ENCODE data around the gene PLEKHM2. TPM values are rescaled to one million over a fixed set of nuclear protein-coding genes. Genes with fewer than 3 reads are reported as not detected.

Gene PLEKHM2, protein sequence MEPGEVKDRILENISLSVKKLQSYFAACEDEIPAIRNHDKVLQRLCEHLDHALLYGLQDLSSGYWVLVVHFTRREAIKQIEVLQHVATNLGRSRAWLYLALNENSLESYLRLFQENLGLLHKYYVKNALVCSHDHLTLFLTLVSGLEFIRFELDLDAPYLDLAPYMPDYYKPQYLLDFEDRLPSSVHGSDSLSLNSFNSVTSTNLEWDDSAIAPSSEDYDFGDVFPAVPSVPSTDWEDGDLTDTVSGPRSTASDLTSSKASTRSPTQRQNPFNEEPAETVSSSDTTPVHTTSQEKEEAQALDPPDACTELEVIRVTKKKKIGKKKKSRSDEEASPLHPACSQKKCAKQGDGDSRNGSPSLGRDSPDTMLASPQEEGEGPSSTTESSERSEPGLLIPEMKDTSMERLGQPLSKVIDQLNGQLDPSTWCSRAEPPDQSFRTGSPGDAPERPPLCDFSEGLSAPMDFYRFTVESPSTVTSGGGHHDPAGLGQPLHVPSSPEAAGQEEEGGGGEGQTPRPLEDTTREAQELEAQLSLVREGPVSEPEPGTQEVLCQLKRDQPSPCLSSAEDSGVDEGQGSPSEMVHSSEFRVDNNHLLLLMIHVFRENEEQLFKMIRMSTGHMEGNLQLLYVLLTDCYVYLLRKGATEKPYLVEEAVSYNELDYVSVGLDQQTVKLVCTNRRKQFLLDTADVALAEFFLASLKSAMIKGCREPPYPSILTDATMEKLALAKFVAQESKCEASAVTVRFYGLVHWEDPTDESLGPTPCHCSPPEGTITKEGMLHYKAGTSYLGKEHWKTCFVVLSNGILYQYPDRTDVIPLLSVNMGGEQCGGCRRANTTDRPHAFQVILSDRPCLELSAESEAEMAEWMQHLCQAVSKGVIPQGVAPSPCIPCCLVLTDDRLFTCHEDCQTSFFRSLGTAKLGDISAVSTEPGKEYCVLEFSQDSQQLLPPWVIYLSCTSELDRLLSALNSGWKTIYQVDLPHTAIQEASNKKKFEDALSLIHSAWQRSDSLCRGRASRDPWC
- total RNA-seq: 41.0 TPM

GRCh38 chr1:15684042-15684461 is at the start of gene PLEKHM2:
Gene PLEKHM2, plus strand, starts transcription at chr1:15684320. Its CDS starts 239 bp downstream, at chr1:15684559.

DNA sequence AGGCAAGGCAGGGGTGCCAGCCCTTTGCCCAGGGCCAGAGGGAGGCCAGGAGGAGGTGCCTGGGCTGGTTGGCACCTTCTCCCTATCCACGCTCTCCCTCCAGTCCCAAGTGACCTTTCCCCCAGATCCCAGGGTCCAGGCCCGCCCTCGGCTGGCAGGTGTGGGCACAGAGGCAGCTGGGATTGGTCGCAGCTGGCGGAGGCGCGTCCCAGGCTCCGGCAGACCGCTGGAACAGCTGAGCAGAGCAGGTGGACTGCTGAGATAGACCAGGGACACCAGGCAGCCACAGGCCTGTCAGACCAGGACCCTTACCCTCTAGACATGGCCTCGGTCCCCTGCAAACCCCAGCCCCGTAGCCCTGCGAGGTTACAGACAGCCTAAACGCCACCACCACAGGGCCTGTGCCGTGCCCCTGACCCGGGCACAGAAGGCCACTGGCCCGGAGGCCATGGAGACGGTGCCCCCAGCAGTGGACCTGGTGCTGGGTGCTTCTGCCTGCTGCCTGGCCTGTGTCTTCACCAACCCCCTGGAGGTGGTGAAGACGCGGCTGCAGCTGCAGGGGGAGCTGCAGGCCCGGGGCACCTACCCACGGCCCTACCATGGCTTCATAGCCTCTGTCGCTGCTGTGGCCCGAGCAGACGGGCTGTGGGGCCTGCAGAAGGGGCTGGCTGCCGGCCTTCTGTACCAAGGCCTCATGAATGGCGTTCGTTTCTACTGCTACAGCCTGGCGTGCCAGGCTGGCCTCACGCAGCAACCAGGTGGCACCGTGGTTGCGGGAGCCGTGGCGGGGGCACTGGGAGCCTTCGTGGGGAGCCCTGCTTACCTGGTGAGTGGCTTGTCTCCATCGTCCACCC is 52.1 kb downstream of the PLEKHM2 start, which contains the start of gene SLC25A34:
Gene SLC25A34, plus strand, starts transcription at position 221 of the 854 bp plus-strand sequence. Its CDS starts 228 bp downstream, at position 449.

DNA sequence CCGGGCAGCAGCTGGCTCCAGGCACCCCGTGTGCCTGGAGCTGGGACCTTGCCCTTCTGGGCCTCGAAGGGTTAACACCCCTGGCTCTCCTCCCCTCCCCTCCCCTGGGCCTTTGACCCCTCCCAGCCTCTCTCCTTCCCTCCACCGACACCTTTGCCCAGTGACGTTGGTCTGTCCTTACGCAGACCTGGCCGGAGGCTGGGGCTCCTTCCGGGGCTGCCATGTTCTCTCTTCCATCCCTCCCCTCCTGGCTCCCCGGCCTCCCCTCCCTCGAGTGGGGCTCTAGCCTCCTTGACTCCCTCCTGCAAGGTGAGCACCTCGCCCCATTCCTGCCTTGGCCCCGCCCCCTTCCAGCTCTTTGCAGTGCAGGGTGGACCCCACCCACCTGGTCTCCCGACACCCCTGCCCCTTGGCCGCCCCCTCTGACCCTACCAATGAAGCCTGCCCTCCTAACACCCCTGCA is 58.2 kb downstream of the PLEKHM2 start, which contains the start of gene TMEM82:
Gene TMEM82, plus strand, starts transcription at position 161 of the 463 bp plus-strand sequence. Its CDS starts 61 bp downstream, at position 222.

DNA sequence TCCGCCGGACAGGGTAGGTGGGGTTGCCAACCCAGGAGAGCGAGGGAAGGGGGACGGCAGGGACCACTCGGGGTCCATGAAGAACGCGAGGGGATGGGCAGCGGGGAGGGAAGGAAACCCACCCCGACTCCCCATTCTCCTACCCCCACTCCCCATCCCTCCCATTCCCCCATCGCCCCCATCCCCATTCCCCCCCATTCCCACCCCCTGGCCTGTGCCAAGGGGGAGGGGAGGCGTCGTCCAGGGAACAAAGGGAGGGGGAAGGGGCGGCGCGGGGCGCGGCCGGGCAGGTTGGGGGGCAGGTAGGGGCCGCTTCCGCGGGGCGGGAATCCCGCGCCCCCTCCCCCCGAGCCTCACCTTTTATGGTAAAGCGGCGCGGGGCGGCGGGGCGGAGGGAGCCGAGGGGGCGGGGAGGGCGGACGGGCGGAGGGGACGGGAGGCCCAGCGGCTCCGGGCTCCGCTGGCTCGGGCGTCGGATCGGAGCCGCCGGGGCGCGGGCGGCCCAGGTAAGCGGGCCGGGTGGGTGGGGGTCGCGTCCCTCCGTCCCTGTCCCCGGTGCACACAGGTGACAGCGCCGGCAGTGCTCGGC is 74.3 kb downstream of the PLEKHM2 start, which contains the start of gene FBLIM1:
Gene FBLIM1, plus strand, starts transcription at position 453 of the 589 bp plus-strand sequence. CDS start 6,189 bp downstream, outside the sequence.

Small RNAs within 50 kb of the gene (small RNA-seq; reads per million reads assigned to genes)
- not detected for gene AL121992.2 (ENCODE audit: low replicate concordance)

Other genes with a start within 250 kb of the PLEKHM2 start
- not detected for gene CTRC, start 245.9 kb upstream of the PLEKHM2 start, total RNA-seq
- not detected for gene CELA2A, start 227.6 kb upstream of the PLEKHM2 start, total RNA-seq
- gene CELA2B, start 208.2 kb upstream of the PLEKHM2 start, total RNA-seq: not detected
- 3.4 TPM for gene CASP9, start 160.1 kb upstream of the PLEKHM2 start, total RNA-seq
- 21.9 TPM for gene DNAJC16, start 157.5 kb upstream of the PLEKHM2 start, total RNA-seq
- 0.31 TPM for gene AGMAT, start 99.3 kb upstream of the PLEKHM2 start, total RNA-seq
- 48.5 TPM for gene DDI2, start 66.9 kb upstream of the PLEKHM2 start, total RNA-seq
- gene SLC25A34, start 51.9 kb downstream of the PLEKHM2 start, total RNA-seq: 1.6 TPM
- gene TMEM82, start 58.2 kb downstream of the PLEKHM2 start, total RNA-seq: not detected
- gene FBLIM1, start 74.5 kb downstream of the PLEKHM2 start, total RNA-seq: 13.8 TPM
- 1.9 TPM for gene UQCRHL, start 123.3 kb downstream of the PLEKHM2 start, total RNA-seq
- gene SPEN, start 163.4 kb downstream of the PLEKHM2 start, total RNA-seq: 122 TPM